NT2/D1 (cell line): ENCODE data around the gene ATE1.
A peak's percentile ranks its signal among the peaks of the same experiment; 100 is the strongest.

Experiments used
- DNase-seq: peaks from one replicate; pipeline ENCODE4 v3.0.0-alpha.2; 2011; ENCODE audit warnings: low read depth, low spot score
- H3K27me3 ChIP-seq: 2 replicates; pipeline ENCODE4 v1.6.0; 2011; ENCODE audit warnings: mild to moderate bottlenecking; ENCODE audit not compliant: insufficient read length, insufficient read depth
- H3K36me3 ChIP-seq: 2 replicates; pipeline ENCODE4 v1.6.1; 2011; ENCODE audit warnings: mild to moderate bottlenecking, low read length, mixed read lengths; ENCODE audit not compliant: insufficient read depth, insufficient read length
- H3K4me1 ChIP-seq: 2 replicates; pipeline ENCODE4 v1.5.1; 2011; ENCODE audit not compliant: insufficient read depth, insufficient read length
- H3K4me3 ChIP-seq: 2 replicates; pipeline ENCODE4 v1.5.1; 2011; ENCODE audit warnings: low read depth; ENCODE audit not compliant: insufficient read length
- H3K9ac ChIP-seq: 2 replicates; pipeline ENCODE4 v1.6.0; 2011; ENCODE audit warnings: low read depth; ENCODE audit not compliant: insufficient read length
- H3K9me3 ChIP-seq: 2 replicates; pipeline ENCODE4 v1.5.1; 2011; ENCODE audit warnings: mild to moderate bottlenecking, low read length; ENCODE audit not compliant: insufficient read depth
- SUZ12 ChIP-seq: IDR thresholded peaks from 2 replicates; pipeline ENCODE4 v1.6.1; 2011; ENCODE audit not compliant: insufficient read length, insufficient read depth; ENCODE audit errors: extremely low read depth
- YY1 ChIP-seq: IDR thresholded peaks from 2 replicates; pipeline ENCODE4 v1.6.1; 2011; ENCODE audit not compliant: insufficient read length, insufficient read depth
- ZNF274 ChIP-seq: IDR thresholded peaks from 2 replicates; pipeline ENCODE4 v1.6.1; 2011; ENCODE audit warnings: mild to moderate bottlenecking, low read depth, low read length

The ATE1 gene

GRCh38 chr10:121823993-121824463, 103.8 kb downstream of the ATE1 start:
- Histone ChIP-seq H3K9me3 (no peaks in the 10 kb centered on the region), H3K4me3 (no peak overlapping the region), H3K4me1 (no peaks in the 10 kb centered on the region), H3K9ac (no peak overlapping the region), H3K36me3 (peaks cover 5% of the 10 kb centered on the region), H3K27me3 (no peaks in the 10 kb centered on the region)
- peak; percentile 5 for DNase-seq
- TF ChIP-seq YY1 = no peak
- TF ChIP-seq SUZ12 = no peak
- TF ChIP-seq ZNF274 = no peak

- Histone ChIP-seq H3K9ac (no peak overlapping the region), H3K4me1 (no peaks in the 10 kb centered on the region), H3K9me3 (no peaks in the 10 kb centered on the region), H3K36me3 (no peaks in the 10 kb centered on the region), H3K27me3 (no peaks in the 10 kb centered on the region), H3K4me3 (no peak overlapping the region)
- TF ChIP-seq ZNF274 (no peak), SUZ12 (no peak), YY1 (no peak)
- no peak for DNase-seq
Observed at GRCh38 chr10:121822724-121823123, 105.1 kb downstream of the ATE1 start.

- no peaks in the 10 kb centered on the region for H3K27me3 ChIP-seq
- no peaks in the 10 kb centered on the region for H3K9me3 ChIP-seq
- no peaks in the 10 kb centered on the region for H3K36me3 ChIP-seq
- H3K4me1 ChIP-seq = no peaks in the 10 kb centered on the region
- TF ChIP-seq ZNF274 (no peak), SUZ12 (no peak), YY1 (no peak)
- no peak for DNase-seq
- H3K4me3 ChIP-seq = no peak overlapping the region
- H3K9ac ChIP-seq = no peak overlapping the region
Observed at GRCh38 chr10:121822180-121822579, 105.7 kb downstream of the ATE1 start.

GRCh38 chr10:121819049-121819448, 108.8 kb downstream of the ATE1 start:
- Histone ChIP-seq H3K4me3 (no peak overlapping the region), H3K36me3 (no peaks in the 10 kb centered on the region), H3K4me1 (no peaks in the 10 kb centered on the region), H3K27me3 (no peaks in the 10 kb centered on the region), H3K9ac (no peak overlapping the region), H3K9me3 (no peaks in the 10 kb centered on the region)
- no peak for DNase-seq
- no peak for TF ChIP-seq YY1
- no peak for TF ChIP-seq SUZ12
- no peak for TF ChIP-seq ZNF274

GRCh38 chr10:121818599-121818998, 109.2 kb downstream of the ATE1 start:
- H3K9ac ChIP-seq = no peak overlapping the region
- no peaks in the 10 kb centered on the region for H3K36me3 ChIP-seq
- no peaks in the 10 kb centered on the region for H3K27me3 ChIP-seq
- TF ChIP-seq ZNF274 (no peak), SUZ12 (no peak), YY1 (no peak)
- no peak overlapping the region for H3K4me3 ChIP-seq
- H3K9me3 ChIP-seq = no peaks in the 10 kb centered on the region
- no peaks in the 10 kb centered on the region for H3K4me1 ChIP-seq
- DNase-seq = no peak

GRCh38 chr10:121816197-121816596, 111.6 kb downstream of the ATE1 start:
- no peaks in the 10 kb centered on the region for H3K27me3 ChIP-seq
- no peak for TF ChIP-seq ZNF274
- TF ChIP-seq YY1 = no peak
- TF ChIP-seq SUZ12 = no peak

GRCh38 chr10:121813857-121814256, 114.0 kb downstream of the ATE1 start:
- Histone ChIP-seq H3K9ac (no peak overlapping the region), H3K27me3 (no peaks in the 10 kb centered on the region), H3K4me3 (no peak overlapping the region), H3K9me3 (no peaks in the 10 kb centered on the region), H3K36me3 (no peaks in the 10 kb centered on the region), H3K4me1 (no peaks in the 10 kb centered on the region)
- no peak for DNase-seq
- TF ChIP-seq SUZ12 (no peak), YY1 (no peak), ZNF274 (no peak)

More at GRCh38 chr10:121816197-121816596, 111.6 kb downstream of the ATE1 start:
- no peak overlapping the region for H3K9ac ChIP-seq
- no peaks in the 10 kb centered on the region for H3K36me3 ChIP-seq
- no peaks in the 10 kb centered on the region for H3K9me3 ChIP-seq
- no peak overlapping the region for H3K4me3 ChIP-seq
- DNase-seq = no peak
- H3K4me1 ChIP-seq = no peaks in the 10 kb centered on the region
